Endothelial cell of umbilical vein (primary cell): ENCODE results near the gene GRK1.

ENCODE experiments used
- EZH2 ChIP-seq: IDR thresholded peaks from 2 replicates; pipeline ENCODE4 v1.6.1; 2012; ENCODE audit warnings: borderline replicate concordance, low read depth, mild to moderate bottlenecking, moderate library complexity, low read length, inconsistent platforms; ENCODE audit not compliant: severe bottlenecking
- FOS ChIP-seq: IDR thresholded peaks from 2 replicates; pipeline ENCODE4 v1.6.1; 2011; ENCODE audit warnings: mild to moderate bottlenecking, low read length, moderate library complexity, borderline replicate concordance; ENCODE audit not compliant: insufficient read depth
- POLR2A ChIP-seq: IDR thresholded peaks from 2 replicates; pipeline ENCODE4 v1.6.1; 2012; ENCODE audit warnings: low read depth, mild to moderate bottlenecking, control low read depth, low read length
- POLR2AphosphoS5 ChIP-seq: IDR thresholded peaks from 2 replicates; pipeline ENCODE4 v1.6.1; 2012; ENCODE audit warnings: low read depth, mild to moderate bottlenecking, control low read depth, low read length, moderate library complexity; ENCODE audit not compliant: insufficient read depth
- TF ChIP-seq, protein P1 (sequence below), 2 donors: IDR thresholded peaks; 1 replicate in 1 of 2; 2 replicates in 1 of 2; pipeline ENCODE4 v1.5.1; 2011; ENCODE audit warnings: low read length in 2 of 2, mild to moderate bottlenecking in 2 of 2, moderate library complexity in 2 of 2, control low read depth in 1 of 2, inconsistent platforms in 1 of 2, low read depth in 1 of 2; ENCODE audit not compliant: insufficient read depth in 1 of 2; ENCODE audit errors: extremely low read depth in 1 of 2

DNA sequence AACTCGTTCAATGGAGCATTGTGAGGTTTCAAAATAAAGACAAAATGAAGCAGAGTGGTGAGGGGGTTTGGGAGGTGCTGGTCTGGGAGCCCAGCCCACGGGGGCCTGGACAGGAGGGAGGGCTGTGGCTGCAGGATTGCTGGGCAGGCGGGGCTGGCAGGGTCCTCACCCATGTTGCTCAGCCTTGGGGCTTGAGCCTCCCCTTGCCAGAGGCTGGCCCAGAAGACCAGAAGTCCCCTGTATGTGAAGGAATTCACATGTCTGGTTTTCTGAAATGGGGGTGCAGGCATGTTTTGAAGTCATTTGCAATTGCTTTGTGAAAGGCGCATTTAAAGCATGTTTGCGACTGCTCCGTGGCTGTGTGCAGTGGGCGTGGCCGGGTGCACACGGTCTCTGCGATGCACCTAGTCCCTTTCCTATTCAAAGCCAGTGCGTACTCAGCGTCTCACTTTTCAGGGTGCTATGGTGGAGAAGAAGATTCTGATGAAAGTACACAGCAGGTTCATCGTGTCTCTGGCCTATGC, 2.3 kb downstream of the GRK1 start:
- TF ChIP-seq, protein P1, sequence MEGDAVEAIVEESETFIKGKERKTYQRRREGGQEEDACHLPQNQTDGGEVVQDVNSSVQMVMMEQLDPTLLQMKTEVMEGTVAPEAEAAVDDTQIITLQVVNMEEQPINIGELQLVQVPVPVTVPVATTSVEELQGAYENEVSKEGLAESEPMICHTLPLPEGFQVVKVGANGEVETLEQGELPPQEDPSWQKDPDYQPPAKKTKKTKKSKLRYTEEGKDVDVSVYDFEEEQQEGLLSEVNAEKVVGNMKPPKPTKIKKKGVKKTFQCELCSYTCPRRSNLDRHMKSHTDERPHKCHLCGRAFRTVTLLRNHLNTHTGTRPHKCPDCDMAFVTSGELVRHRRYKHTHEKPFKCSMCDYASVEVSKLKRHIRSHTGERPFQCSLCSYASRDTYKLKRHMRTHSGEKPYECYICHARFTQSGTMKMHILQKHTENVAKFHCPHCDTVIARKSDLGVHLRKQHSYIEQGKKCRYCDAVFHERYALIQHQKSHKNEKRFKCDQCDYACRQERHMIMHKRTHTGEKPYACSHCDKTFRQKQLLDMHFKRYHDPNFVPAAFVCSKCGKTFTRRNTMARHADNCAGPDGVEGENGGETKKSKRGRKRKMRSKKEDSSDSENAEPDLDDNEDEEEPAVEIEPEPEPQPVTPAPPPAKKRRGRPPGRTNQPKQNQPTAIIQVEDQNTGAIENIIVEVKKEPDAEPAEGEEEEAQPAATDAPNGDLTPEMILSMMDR (IDR thresholded peaks at IDR 0.05; ENCODE audit: extremely low read depth in 1 of 2, insufficient read depth in 1 of 2, low read depth in 1 of 2, low read length in 2 of 2) = no peak
- TF ChIP-seq FOS = no peak
- TF ChIP-seq POLR2A = no peak
- no peak for TF ChIP-seq POLR2AphosphoS5
- no peak for TF ChIP-seq EZH2
